Tibial artery (tissue), 4 donors: ENCODE measurements around the gene FSTL4.

Experiments
- DNase-seq, 2 donors: peaks; one replicate each; pipeline ENCODE4 v3.0.0-alpha.2; 2019
- H3K27ac ChIP-seq, 2 donors: fragments of 200-600 bp; sonication (generic) in 1 of 2; 1 replicate in 1 of 2; 2 replicates in 1 of 2; pipeline ENCODE4 v1.5.1; 2018 to 2019; ENCODE audit warnings: mild to moderate bottlenecking in 1 of 2
- H3K27me3 ChIP-seq, 2 donors: fragments of 200-600 bp; sonication (generic) in 1 of 2; one replicate each; pipeline versions ENCODE4 v1.5.1 to v1.6.0; 2016 to 2019
- H3K36me3 ChIP-seq, 3 donors: fragments of 200-600 bp; sonication (generic) in 2 of 3; one replicate each; pipeline ENCODE4 v1.5.1; 2016 to 2019; ENCODE audit warnings: mild to moderate bottlenecking in 2 of 3
- H3K4me1 ChIP-seq, 4 donors: fragments of 200-600 bp; sonication (generic) in 2 of 4; 1 replicate in 3 of 4; 2 replicates in 1 of 4; pipeline ENCODE4 v1.5.1; 2016 to 2019
- H3K4me3 ChIP-seq, 2 donors: fragments of 200-600 bp; sonication (generic) in 1 of 2; 1 replicate in 1 of 2; 2 replicates in 1 of 2; pipeline ENCODE4 v1.5.1; 2018 to 2019; ENCODE audit warnings: mild to moderate bottlenecking in 2 of 2
- H3K9me3 ChIP-seq, 3 donors: fragments of 200-600 bp; sonication (generic) in 1 of 3; one replicate each; pipeline ENCODE4 v1.5.1; 2016 to 2019
- CTCF ChIP-seq, 2 experiments: fragments of 200-600 bp in 1 of 2; fragments of 450-650 bp in 1 of 2; IDR thresholded peaks; one replicate each; pipeline ENCODE4 v1.5.1; 2017 to 2019; ENCODE audit warnings: antibody characterized with exemption in 2 of 2, mild to moderate bottlenecking in 1 of 2, moderate library complexity in 1 of 2
- intact Hi-C: fragments of 100-400 bp; cut with DNase I; formaldehyde crosslinking; loops from one replicate; pipeline ENCODE4 v1.15.0; 2023; ENCODE audit warnings: low total_unique reads

Gene FSTL4

GRCh38 chr5:133514456-133514855 is 97.9 kb downstream of the FSTL4 start:
- no peak overlapping the region for H3K27ac ChIP-seq
- intact Hi-C loops = no loop called here
- H3K27me3 ChIP-seq = peaks cover 0 to 14% of the 10 kb centered on the region in 2 donors
- no peak overlapping the region for H3K4me3 ChIP-seq
- no peak for TF ChIP-seq CTCF (IDR thresholded peaks at IDR 0.05)
- no peaks in the 10 kb centered on the region for H3K36me3 ChIP-seq
- no peaks in the 10 kb centered on the region for H3K4me1 ChIP-seq
- DNase-seq = no peak
- no peaks in the 10 kb centered on the region for H3K9me3 ChIP-seq

GRCh38 chr5:133512896-133513295 is 99.4 kb downstream of the FSTL4 start:
- Histone ChIP-seq H3K4me3 (no peak overlapping the region), H3K27me3 (peaks cover 0 to 14% of the 10 kb centered on the region in 2 donors), H3K36me3 (no peaks in the 10 kb centered on the region), H3K27ac (no peak overlapping the region), H3K9me3 (no peaks in the 10 kb centered on the region), H3K4me1 (no peaks in the 10 kb centered on the region)
- intact Hi-C loops = no loop called here
- no peak for DNase-seq
- no peak for TF ChIP-seq CTCF (IDR thresholded peaks at IDR 0.05)

- intact Hi-C loops = no loop called here
- no peak for DNase-seq
- Histone ChIP-seq H3K27me3 (peaks cover 0 to 14% of the 10 kb centered on the region in 2 donors), H3K36me3 (no peaks in the 10 kb centered on the region), H3K27ac (no peak overlapping the region), H3K9me3 (no peaks in the 10 kb centered on the region), H3K4me3 (no peak overlapping the region), H3K4me1 (no peaks in the 10 kb centered on the region)
- no peak for TF ChIP-seq CTCF (IDR thresholded peaks at IDR 0.05)
These were observed 100.6 kb downstream of the FSTL4 start for GRCh38 chr5:133511653-133512235.

GRCh38 chr5:133510634-133511262 is 101.6 kb downstream of the FSTL4 start:
- DNase-seq = no peak
- no peak overlapping the region for H3K27ac ChIP-seq
- peaks cover 0 to 14% of the 10 kb centered on the region in 2 donors for H3K27me3 ChIP-seq
- no peak overlapping the region for H3K4me3 ChIP-seq
- H3K9me3 ChIP-seq = no peaks in the 10 kb centered on the region
- H3K36me3 ChIP-seq = no peaks in the 10 kb centered on the region
- TF ChIP-seq CTCF (IDR thresholded peaks at IDR 0.05) = no peak
- intact Hi-C loops = no loop called here
- H3K4me1 ChIP-seq = no peaks in the 10 kb centered on the region

GRCh38 chr5:133509742-133510079 is 102.6 kb downstream of the FSTL4 start:
- intact Hi-C loops = no loop called here
- H3K9me3 ChIP-seq = no peaks in the 10 kb centered on the region
- peaks cover 0 to 14% of the 10 kb centered on the region in 2 donors for H3K27me3 ChIP-seq
- DNase-seq = no peak
- no peaks in the 10 kb centered on the region for H3K4me1 ChIP-seq
- no peaks in the 10 kb centered on the region for H3K36me3 ChIP-seq
- H3K27ac ChIP-seq = no peak overlapping the region
- no peak overlapping the region for H3K4me3 ChIP-seq
- no peak for TF ChIP-seq CTCF (IDR thresholded peaks at IDR 0.05)
